ENCODE data around the gene NASP.

The NASP gene

DNA sequence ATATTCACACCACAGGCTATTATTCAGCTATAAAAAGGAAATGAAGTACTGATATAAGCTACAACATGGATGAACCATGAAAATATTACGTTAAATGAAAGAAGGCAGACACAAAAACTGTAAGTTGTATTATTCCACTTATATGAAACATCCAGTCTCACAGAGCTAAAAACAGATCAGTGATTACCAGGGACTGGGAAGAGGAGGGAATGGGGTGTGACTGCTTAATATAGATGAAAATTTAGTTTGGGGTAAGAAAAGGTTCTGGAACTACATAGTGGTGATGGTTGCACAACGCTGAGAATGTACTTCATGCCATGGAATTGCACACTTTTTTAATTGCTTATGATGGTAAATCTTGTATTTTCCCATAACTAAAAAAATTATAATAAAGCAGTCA lies 83.0 kb downstream of the NASP start:
- DNase-seq (ENCODE audit: low read depth in 4 of 4, low spot score in 1 of 4) = no peak

DNA sequence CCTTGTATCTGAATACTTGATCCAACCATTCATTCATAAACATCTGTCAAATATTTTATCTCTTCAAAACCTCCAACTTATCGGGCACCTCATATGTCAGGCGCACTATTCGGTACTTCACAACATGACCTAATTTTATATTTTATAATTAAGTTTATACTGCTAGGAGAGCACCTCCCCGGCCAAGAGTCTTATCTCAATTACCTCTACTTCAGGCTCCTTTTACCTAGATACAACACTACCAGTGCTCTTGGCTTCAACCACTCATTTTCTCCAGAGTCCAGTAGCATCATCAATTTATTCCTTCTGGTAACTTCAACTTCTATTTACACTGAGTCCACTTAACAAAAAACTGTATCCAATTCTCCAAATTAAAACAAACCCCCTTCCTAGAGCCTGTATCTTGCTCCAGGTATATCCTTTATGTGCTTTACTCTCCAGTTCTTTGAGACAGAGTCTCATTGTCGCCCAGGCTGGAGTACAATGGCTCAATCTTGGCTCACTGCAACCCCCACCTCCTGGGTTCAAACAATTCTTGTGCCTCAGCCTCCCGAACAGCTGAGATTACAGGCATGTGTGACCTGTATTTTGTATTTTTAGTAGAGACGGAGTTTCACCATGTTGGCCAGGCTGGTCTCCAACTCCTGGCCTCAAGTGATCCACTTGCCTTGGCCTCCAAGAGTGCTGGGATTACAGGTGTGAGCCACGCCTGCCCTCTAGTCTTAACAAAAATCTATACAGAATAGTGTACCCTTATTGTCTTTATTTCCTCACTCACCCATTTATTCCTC lies 83.7 kb downstream of the NASP start:
- no peak for DNase-seq (ENCODE audit: low read depth in 4 of 4, low spot score in 1 of 4)

All from stimulated activated CD4-positive, alpha-beta T cell treated with anti-CD3 and anti-CD28 coated beads, Interleukin-1b, Interleukin-23, amount 100 ng/mL, for 24 hours (primary cell).